HG03196 (cell line): Measurements from ENCODE around the gene METTL5.
"Not testable (repeated sequence)": the region's sequence is repeated elsewhere in the genome, so short reads cannot be mapped to it uniquely, and the experiment has no call there.

ENCODE experiments used
- ATAC-seq: cut with Tn5 transposase; IDR thresholded peaks from one replicate; pipeline ENCODE4 v1.9.1; 2021; ENCODE audit not compliant: unreplicated experiment

The METTL5 gene

GRCh38 chr2:169824373-169825333, at the start of gene METTL5:
METTL5 (minus strand) TSS chr2:169824905; CDS start chr2:169824597, 308 bp downstream.
- peak; percentile 57 for ATAC-seq

GRCh38 chr2:169871994-169872393, 47.3 kb upstream of the METTL5 start:
- no peak for ATAC-seq

- not testable (repeated sequence) for ATAC-seq
These were observed 46.7 kb upstream of the METTL5 start for GRCh38 chr2:169871369-169871768.

DNA sequence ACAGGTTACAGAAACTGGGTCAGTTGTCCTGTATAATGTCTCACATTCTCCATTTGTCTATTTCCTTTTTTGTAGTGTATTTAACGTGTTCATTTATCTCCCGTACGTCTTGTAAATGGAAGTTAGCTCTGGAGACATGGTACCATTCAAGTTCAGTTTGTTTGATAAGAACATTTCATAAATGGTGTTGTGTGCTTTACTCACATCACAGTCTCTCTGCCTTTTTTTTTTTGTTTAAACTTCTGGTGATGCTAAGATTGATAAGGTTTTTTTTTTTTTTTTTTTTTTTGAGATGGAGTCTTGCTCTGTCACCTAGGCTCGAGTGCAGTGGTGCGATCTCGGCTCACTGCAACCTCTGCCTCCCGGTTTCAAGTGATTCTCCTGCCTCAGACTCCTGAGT, 44.2 kb upstream of the METTL5 start:
- ATAC-seq, result no peak

DNA sequence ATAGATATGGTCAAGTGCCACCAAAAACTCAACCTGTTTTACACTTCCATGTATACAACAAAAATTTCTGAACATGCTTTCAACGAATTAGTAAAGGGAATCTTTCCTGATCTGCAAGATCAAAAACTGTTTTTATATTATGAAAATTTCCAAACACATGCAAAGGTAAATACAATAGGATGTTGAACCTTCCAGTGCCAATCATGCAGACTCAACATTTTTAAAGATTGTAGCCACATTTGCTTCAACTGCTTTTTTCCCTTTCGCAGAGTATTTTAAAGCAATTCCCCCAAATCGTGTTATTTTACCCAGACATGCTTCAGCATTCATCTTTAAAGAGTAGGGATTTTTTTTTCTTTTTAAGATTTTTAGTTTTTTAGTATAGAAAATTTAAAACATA, 42.9 kb upstream of the METTL5 start:
- ATAC-seq, result no peak

DNA sequence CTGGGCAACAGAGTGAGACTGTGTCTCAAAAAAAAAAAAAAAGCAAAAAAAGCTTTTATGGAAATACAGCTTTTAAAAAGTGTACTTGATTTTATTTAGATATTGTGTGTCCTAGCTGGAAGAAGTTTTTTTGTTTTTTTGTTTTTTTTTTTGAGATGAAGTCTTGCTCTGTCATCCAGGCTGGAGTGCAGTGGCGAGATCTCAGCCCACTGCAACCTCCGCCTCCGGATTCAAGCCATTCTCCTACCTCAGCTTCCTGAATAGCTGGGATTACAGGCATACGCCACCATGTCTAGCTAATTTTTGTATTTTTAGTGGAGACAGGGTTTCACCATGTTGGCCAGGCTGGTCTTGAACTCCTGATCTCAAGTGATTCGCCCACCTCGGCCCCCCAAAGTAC, 41.5 kb upstream of the METTL5 start:
- ATAC-seq, result not testable (repeated sequence)

- ATAC-seq, result no peak
These were observed 40.8 kb upstream of the METTL5 start for GRCh38 chr2:169865492-169865891.

- no peak for ATAC-seq
These were observed 38.1 kb upstream of the METTL5 start for GRCh38 chr2:169862816-169863215.

DNA sequence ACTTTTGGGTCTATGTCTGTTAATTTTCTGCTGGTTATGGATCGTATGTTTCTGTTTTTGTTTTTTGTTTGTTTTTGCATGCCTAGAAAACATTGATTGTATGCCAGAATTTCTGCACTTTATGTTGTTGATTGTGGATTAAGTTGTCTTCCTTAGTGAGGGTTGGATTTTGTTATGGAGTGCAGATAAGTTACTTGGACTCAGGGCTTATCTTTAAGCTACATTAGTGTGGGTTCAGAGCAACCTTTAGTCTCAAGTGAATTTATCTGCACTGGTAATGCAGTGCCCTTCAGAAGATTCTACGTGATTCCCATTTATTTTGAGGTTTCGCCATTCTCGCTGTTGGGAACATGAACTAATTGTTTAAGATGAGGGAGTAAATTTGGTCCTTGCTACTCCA, 35.4 kb upstream of the METTL5 start:
- no peak for ATAC-seq

DNA sequence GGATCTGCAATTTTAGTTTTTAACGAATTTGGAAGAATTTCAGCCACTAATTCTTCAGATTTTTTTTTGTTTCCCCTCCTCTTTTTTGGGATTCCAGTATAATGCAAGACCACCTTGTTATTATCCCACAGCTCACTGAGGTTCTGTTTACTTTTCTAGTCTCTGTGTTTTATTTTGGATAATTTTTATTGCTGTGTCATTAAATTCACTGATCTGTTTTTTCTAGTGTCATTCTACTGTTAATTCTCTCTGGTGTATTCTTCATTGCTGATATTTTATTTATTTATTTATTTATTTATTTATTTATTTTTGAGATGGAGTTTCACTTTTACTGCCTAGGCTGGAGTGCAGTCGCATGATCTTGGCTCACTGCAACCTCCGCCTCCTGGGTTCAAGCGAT, 34.7 kb upstream of the METTL5 start:
- ATAC-seq, result no peak

DNA sequence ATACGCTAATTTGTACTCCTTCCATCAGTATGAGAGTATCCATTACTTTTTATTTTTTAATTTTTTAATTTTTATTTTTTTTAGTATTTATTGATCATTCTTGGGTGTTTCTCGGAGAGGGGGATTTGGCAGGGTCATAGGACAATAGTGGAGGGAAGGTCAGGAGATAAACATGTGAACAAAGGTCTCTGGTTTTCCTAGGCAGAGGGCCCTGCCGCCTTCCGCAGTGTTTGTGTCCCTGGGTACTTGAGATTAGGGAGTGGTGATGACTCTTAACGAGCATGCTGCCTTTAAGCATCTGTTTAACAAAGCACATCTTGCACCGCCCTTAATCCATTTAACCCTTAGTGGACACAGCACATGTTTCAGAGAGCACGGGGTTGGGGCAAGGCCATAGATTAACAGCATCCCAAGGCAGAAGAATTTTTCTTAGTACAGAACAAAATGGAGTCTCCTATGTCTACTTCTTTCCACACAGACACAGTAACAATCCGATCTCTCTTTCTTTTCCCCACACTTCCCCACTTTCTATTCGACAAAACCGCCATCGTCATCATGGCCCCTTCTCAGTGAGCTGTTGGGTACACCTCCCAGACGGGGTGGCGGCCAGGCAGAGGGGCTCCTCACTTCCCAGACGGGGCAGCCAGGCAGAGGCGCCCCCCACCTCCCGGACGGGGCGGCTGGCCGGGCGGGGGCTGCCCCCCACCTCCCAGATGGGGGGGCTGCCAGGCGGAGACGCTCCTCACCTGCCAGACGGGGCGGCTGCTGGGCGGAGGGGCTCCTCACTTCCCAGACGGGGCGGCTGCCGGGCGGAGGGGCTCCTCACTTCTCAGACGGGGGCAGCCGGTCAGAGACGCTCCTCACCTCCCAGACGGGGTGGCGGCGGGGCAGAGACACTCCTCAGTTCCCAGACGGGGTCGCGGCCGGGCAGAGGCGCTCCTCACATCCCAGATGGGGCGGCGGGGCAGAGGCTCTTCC, 30.9 kb upstream of the METTL5 start:
- not testable (repeated sequence) for ATAC-seq

- no peak for ATAC-seq
These were observed 28.4 kb upstream of the METTL5 start for GRCh38 chr2:169853041-169853668.

GRCh38 chr2:169849710-169850109, 25.0 kb upstream of the METTL5 start:
- no peak for ATAC-seq

DNA sequence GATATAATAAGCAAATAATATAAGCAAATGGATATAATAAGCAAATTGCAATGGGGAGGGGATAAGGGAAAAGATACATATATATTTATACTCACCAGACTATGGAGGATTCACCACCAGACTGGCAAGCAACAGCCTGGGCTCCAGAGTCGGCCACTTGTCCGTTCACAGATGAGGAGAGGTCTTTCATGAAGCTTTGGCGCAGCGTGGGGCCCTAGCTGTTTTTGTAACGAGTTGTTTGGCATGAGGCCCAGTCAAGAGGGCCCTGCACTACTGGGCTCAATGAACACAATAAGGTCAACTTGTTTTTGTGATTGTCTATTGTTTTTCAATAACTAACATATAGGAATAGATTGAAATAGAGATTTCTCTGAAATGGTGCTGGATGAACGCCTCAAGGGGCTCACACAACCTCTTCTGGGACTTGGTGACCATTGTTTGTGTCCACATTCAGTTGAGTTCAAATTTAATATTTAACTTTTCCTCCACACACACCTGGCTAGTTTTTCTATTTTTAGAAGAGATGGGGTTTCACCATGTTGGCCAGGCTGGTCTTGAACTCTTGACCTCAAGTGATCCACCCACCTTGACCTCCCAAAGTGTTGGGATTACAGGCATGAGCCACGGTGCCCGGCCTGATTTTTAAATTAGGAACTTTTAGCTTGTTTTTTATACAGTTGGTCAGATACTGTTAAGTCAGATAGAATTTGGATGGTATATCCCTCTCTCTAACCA, 24.4 kb upstream of the METTL5 start:
- ATAC-seq, result not testable (repeated sequence)

GRCh38 chr2:169845016-169845415, 20.3 kb upstream of the METTL5 start:
- no peak for ATAC-seq

GRCh38 chr2:169841625-169842024, 16.9 kb upstream of the METTL5 start:
- ATAC-seq, result not testable (repeated sequence)

DNA sequence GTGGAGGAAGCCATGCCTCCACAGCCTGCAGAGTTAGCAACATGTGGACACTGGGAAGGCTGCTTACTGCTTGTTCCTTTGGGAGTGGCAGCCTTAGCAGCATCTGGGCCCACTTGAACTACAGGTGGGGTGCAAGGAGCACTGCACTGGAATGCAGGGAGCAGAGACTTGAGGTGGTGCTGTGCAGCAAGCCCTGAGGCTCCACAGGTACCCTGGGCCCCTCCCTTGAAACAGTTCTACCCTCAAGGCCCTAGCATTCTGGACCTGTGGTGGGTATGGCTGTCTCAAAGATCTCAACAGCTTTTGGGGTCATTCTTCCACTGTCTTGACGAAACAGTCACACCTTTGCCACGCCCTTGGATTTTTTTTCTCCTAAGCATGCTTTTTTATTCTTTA, 16.0 kb upstream of the METTL5 start:
- no peak for ATAC-seq

GRCh38 chr2:169839954-169840746, 15.4 kb upstream of the METTL5 start:
- ATAC-seq, result no peak

GRCh38 chr2:169838743-169839489, 14.2 kb upstream of the METTL5 start:
- ATAC-seq, result no peak
